HG03066 (cell line): ENCODE data around the gene PDSS1.
A peak's percentile ranks its signal among the peaks of the same experiment; 100 is the strongest.

Experiments used
- ATAC-seq: cut with Tn5 transposase; IDR thresholded peaks from one replicate; pipeline ENCODE4 v1.9.1; 2021; ENCODE audit warnings: low read depth; ENCODE audit not compliant: unreplicated experiment

Gene PDSS1

DNA sequence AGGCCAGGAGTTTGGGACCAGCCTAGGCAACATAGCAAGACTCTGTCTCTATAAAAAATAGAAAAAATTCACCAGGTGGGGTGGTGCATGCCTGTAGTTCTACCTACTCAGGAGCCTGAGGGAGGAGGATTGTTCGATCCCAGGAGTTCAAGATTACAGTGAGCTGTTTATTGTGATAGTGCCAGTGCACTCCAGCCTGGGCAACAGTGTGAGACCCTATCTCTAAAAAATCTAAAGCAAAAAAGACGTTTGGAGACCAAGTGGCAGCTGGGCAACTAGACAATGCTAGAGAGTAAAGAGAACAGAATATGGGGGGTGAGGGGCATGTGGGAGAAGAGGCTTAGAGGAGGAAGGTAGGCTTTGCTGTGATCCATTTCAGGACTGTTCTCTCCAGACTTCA is 1.4 kb downstream of the PDSS1 start:
- ATAC-seq, result no peak

DNA sequence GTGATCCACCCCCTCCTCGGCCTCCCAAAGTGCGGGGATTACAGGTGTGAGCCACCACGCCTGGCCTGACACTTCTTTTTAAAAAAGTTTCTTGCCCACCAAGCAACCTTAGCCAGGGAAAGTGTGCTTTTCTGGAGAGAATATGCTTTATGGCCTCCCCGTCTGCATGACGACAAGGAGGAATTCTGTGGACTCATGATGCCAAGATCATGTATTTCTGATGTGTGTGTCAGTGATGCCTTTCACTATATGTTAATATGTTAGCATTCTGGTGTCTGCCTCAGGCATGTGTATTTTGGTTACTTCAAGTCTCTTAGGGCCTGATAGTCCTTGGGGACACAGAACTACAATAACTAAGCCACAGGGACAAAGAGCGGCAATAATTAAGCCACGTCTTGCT is 2.1 kb downstream of the PDSS1 start:
- no peak for ATAC-seq

DNA sequence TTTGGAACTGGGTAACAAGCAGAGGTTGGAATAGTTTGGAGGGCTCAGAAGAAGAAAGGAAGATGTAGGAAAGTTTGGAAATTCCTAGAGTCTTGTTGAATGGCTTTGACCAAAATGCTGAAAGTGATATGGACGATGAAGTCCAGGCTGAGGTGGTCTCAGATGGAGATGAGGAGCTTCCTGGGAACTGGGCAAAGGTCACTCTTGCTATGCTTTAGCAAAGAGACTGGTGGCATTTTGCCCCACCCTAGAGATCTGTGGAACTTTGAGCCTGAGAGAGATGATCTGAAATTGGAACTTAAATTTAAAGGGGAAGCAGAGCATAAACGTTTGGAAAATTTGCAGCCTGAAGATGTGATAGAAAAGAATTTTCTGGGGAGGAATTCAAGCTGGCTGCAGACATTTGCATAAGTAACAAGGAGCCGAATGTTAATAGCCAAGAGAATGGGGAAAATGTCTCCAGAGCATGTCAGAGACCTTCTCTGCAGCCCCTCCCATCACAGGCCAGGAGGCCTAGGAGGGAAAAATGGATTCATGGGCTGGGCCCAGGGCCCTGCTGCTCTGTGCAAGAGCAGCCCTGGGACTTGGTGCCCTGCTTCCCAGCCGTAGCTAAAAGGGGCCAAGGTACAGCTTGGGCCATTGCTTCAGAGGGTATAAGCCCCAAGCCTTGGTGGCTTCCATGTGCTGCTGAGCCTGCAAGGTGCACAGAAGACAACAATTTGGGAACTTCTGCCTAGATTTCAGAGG is 3.6 kb downstream of the PDSS1 start:
- ATAC-seq, result no peak

DNA sequence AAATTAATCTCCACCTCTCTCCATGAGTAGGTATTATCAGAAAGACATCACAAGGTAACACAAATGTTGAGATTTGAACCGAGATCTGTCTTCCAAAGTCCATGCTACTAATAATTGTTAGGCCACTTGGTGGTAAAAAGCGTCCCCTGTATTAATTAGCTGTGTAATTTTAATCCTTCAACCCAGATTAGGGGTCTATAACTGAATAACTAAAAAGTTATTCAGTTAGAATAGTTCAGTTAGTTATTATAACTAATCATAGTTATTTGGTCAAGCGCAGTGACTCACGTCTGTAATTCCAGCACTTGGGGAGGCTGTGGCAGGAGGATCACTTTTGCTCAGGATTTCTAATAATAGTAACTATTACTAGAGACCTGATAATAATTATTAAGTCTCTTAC is 5.6 kb downstream of the PDSS1 start:
- no peak for ATAC-seq

DNA sequence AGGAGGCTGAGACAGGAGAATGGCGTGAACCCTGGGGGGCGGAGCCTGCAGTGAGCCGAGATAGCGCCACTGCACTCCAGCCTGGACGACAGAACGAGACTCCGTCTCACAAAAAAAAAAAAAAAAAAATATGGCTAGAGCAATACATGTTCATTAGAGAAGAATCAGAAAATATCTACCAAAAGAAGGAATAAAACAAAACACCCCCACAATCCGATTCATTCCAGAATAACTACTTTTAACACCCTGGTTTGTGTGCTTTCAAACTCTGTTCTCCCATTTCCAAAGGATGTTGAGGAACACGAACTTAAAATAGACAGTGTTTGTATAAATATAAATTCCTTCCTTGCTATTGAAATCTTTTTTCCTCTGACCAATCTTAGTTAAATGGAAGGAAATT is 6.5 kb downstream of the PDSS1 start:
- no peak for ATAC-seq

DNA sequence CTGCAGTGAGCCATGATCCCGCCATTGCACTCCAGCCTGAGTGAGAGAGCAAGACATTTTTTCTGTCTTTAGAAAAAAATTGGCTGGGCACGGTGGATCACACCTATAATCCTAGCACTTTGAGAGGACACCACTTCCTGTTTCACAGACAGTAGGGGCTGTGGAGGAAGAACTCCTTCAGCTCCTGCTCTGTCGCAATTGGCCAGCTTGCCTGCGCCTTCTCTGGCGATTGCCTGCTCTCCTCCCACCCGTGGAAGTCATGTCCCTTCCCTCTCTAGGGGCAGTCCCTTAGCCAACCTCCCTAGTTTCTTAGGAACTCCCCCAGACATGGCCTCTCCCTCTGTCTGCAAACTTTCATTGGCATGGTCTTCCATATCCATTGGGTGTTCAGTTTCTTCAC is 8.7 kb downstream of the PDSS1 start:
- no peak for ATAC-seq

DNA sequence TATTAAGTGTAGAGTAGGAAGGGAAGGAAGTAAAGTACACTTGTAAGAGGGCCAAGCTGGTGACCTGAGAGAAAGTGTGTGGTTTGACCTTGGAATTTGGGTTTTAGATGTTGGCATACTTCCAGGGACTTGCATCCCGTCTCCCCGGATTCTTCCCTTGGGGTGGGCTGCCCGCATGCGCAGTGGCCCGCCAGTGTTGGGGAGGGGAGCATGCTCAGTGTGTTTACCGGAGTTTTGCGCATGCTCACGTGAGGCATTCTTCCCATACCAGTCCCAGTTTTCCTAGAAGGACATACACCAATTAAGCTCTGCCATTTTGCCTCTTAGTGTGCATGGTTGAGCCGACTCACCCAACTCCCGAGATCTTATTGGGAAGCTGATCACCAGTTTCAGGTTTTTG is 9.4 kb downstream of the PDSS1 start:
- no peak for ATAC-seq

- ATAC-seq, result no peak
Observed at GRCh38 chr10:26711324-26711723, 13.8 kb downstream of the PDSS1 start.

DNA sequence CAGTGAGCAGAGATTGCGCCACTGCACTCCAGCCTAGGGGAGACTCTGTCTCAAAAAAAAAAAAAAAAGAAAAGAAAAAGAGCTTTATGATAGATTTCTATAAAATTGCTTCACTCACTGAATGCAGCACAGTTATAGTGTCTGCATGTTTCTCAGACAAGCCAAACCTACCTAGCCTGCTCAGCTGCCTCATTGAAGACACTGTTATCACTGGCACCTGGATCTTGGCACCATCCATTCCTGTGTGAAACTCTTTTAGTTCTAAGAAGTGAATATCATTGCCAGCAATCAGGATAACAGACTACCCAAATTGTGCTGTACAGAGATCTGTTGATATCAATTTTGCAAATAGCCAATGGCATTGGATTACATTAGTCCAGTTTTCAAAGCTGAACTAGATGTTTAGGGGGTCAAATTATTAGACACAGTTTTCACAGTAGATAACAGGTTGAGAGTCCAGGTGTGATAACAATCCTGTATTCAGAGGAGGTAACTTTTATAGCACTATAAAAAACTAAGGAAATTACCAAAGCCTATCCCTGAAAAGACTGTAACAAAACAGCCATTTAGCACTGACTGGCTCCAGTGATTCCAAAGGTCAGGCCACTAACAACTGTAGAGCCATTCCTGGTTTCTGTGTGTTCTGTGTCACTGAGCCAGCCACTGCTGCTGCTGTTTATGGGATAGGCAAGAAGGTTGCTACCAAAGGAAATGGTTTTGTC is 17.1 kb downstream of the PDSS1 start:
- no peak for ATAC-seq

- ATAC-seq, result no peak
Observed at GRCh38 chr10:26715137-26715487, 17.6 kb downstream of the PDSS1 start.

DNA sequence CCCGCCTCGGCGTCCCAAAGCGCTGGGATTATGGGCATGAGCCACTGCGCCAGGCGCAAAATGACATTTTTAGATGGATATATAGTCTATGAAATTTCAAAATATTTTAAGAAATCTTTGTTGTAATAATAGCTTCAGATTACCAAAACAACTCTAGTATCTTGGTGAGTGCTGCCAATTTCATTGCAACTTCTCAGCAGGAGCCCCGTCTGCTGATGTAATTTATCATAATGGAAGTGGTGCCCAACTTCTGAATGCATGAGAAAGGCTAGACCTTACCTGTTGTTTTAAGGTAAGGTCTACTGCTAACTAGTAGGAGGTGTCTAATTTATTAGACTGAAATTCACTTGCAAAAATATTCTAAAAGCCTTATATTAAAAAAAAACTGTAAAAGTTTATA is 20.0 kb downstream of the PDSS1 start:
- ATAC-seq, result no peak

GRCh38 chr10:26721561-26721960 is 24.1 kb downstream of the PDSS1 start:
- ATAC-seq, result no peak

GRCh38 chr10:26723016-26723415 is 25.5 kb downstream of the PDSS1 start:
- ATAC-seq, result no peak

DNA sequence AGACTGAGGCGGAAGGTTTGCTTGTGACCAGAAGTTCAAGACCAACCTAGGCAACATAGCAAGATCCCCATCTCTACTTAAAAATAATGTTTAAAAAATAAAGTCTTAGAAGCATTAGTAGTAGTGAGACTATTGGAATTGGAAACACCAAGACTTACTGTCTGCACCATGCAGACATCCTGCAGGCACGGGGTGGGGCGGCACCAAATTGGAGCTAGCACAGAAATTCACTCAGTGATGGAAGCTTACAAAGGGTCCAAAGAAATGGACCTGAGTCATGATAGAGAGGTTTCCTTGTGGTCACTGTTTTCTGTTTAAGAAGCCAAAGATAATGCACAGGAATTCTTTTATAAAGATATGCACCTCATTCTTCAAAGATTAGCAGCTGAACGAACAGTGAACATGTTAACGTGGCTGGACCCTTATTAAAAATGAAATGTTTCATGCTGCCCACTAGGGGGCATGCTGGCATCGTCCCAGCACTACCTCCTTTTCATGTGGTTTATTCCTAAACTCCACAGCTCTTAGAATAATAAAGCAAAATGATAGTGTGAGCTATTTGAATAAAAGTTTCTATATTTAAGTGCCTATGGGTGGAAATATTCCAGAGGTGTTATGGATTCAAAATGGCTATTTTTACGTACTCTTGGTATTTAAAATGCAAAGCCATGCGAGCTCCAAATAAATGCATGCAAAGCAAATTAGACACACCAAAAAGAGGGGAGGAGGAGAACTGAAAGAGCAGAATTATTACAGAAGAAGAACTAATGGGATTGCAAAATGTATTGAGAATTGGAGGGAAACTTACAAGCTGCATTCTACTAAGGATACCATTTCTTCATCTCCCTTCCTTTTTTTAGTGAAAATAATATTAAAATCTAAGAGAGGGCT is 28.6 kb downstream of the PDSS1 start:
- peak; percentile 67 for ATAC-seq

DNA sequence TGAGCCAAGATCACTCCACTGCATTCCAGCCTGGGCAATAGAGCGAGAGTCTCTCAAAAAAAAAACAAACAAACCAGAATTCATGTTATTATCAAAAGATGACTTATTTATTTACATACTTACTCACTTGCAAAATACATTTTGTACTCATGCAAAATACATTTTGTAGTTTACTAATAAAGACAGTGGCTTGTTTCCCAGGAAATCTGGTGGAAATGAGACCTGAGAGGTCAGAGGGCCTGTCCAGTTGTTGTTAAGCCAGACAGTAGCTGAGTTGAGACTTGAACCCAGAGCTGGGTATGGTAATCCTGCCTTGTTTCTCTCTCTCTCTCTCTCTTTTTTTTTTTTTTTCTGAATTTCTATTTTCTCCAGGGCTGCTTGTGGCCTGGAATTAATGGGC is 29.5 kb downstream of the PDSS1 start:
- ATAC-seq, result no peak

GRCh38 chr10:26728957-26729356 is 31.5 kb downstream of the PDSS1 start:
- ATAC-seq, result no peak

DNA sequence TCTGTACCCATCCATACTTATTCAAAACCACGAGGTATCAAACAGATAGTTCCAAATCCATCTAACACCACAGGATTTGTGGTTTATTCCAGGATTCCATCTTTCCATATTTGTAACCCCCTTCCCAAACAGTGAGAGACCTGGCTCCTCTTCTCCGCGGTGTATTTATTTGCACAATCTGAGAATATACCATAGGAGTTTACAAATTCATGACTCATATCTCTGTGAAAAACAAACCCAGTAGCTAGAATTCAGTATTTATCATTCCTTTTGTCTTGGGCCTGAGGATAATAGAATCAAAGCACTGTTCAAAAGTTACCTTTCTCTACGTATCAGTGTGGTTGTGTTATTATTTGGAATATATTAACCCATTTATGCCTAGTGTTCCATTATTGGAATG is 31.9 kb downstream of the PDSS1 start:
- ATAC-seq, result no peak

- ATAC-seq, result no peak
Observed at GRCh38 chr10:26730552-26730951, 33.1 kb downstream of the PDSS1 start.

DNA sequence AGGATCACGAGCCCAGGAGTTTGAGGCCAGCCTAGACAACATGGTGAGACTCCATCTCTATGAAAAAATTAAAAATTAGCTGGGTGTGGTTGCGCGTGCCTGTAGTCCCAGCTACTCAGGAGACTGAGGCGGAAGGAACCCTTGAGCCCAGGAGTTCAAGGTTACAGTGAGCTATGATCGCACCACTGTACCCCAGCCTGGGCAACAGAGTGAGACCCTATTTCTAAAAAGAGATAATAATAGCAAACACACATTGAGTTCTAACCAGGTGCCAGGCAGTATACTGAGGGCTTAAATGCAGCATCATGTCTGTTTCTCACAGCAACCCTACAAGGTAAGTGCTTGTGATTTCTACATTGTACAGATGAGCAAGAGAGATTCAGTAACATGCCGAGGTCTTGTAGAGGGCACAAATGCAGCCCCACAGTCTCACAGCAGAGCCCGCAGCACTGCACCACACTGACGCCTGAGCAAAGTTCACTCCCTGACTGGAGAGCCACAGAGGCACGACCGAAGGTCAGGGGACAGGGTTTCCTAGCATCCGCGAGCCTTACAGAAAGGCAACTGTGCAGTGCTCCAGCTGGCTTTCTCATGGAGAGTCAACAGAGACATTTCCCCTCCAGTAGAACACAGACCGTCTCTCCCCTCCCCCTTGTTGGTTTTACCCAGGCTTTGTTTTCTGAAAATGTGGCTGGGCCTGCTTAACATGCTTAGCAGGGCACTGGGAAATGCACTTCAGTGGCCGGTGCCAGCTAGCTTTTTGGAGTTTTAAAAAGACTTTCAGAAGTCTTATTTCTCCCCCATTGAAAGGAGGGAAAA is 36.5 kb downstream of the PDSS1 start:
- no peak for ATAC-seq

- ATAC-seq, result no peak
Observed at GRCh38 chr10:26735435-26735834, 37.9 kb downstream of the PDSS1 start.

DNA sequence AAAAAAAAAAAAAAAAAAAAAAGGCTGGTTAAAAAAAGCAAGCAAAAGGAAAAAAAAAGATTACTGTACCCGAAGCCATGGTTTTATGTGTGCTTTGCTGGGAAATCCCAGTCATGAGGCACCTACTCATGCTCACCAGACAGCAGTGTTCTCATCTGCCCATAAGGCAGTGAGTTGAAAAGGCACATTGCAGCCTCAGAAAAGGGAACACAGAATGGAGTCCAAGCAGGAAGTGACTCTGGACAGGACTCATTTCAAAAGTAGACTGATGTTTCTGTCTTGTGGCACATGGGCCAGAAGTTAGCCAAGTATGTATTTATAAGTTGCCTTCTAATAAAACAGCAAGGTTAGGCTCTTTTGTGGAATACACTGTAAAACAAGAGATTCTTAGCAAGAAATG is 40.2 kb downstream of the PDSS1 start:
- peak; percentile 71 for ATAC-seq
